H1 (cell line): ENCODE results near the gene MGMT. TPM values are rescaled to one million over a fixed set of nuclear protein-coding genes. Genes with fewer than 3 reads are reported as not detected.
A peak's percentile ranks its signal among the peaks of the same experiment; 100 is the strongest.

Source experiments
- CTCF ChIA-PET: fragments of 300-600 bp; sonication (Branson Sonifier 250); formaldehyde crosslinking; loops from one replicate; lab custom pipeline; 2021; ENCODE audit not compliant: partially characterized antibody; lab: Charles Lee
- POLR2A ChIA-PET: fragments of 300-600 bp; sonication (Branson Sonifier 250); formaldehyde crosslinking; loops from one replicate; lab custom pipeline; 2021; ENCODE audit warnings: inconsistent platforms; ENCODE audit not compliant: partially characterized antibody; lab: Charles Lee
- DNase-seq, 2 experiments: peaks; one replicate each; pipeline versions ENCODE4 v3.0.0 to v3.0.0-alpha.2; 2010 to 2022; ENCODE audit warnings: low spot score in 2 of 2, low read depth in 1 of 2, mixed read lengths in 1 of 2
- FAIRE-seq: peaks from 2 replicates; lab custom pipeline; 2011; peaks lifted over from hg19 to GRCh38; lab: Jason Lieb, UNC
- H2AFZ ChIP-seq: 2 replicates; pipeline ENCODE4 v1.8.1; 2012; ENCODE audit warnings: low read length, inconsistent platforms
- H2AK5ac ChIP-seq: 2 replicates; pipeline ENCODE4 v1.6.1; 2013; ENCODE audit warnings: low read depth, low read length
- H2BK120ac ChIP-seq: replicated peaks from 2 replicates; pipeline ENCODE3; 2013; ENCODE audit warnings: low read depth, low read length, inconsistent platforms
- H2BK12ac ChIP-seq: 2 replicates; pipeline ENCODE4 v1.6.1; 2013; ENCODE audit warnings: low read depth, low read length
- H2BK15ac ChIP-seq: 2 replicates; pipeline ENCODE4 v1.6.1; 2013; ENCODE audit warnings: low read length
- H2BK20ac ChIP-seq: 2 replicates; pipeline ENCODE4 v1.6.1; 2013; ENCODE audit warnings: low read length
- H2BK5ac ChIP-seq: 2 replicates; pipeline ENCODE4 v1.6.1; 2013; ENCODE audit warnings: low read depth, low read length
- H3K14ac ChIP-seq: 2 replicates; pipeline ENCODE4 v1.6.1; 2013; ENCODE audit warnings: inconsistent platforms; ENCODE audit not compliant: insufficient read length
- H3K18ac ChIP-seq: 2 replicates; pipeline ENCODE4 v1.6.1; 2013; ENCODE audit warnings: low read length; ENCODE audit errors: extremely low read depth
- H3K23ac ChIP-seq: 2 replicates; pipeline ENCODE4 v1.6.1; 2013; ENCODE audit warnings: inconsistent platforms; ENCODE audit not compliant: insufficient read length
- H3K23me2 ChIP-seq: 2 replicates; pipeline ENCODE4 v1.6.1; 2013; ENCODE audit warnings: low read depth, low read length
- H3K27ac ChIP-seq: 2 replicates; pipeline ENCODE4 v1.6.1; 2011; ENCODE audit warnings: low read depth, low read length, inconsistent platforms
- H3K27me3 ChIP-seq, 4 experiments: replicated peaks in 1 of 4; 1 replicate in 1 of 4; 2 replicates in 3 of 4; pipeline versions ENCODE4 v1.6.1 to v1.8.1; 2011 to 2013; ENCODE audit warnings: low read length in 3 of 4, mild to moderate bottlenecking in 3 of 4, inconsistent platforms in 2 of 4, mixed read lengths in 2 of 4, moderate library complexity in 1 of 4; ENCODE audit not compliant: control insufficient read depth in 3 of 4, insufficient read depth in 3 of 4; ENCODE audit errors: extremely low read depth in 1 of 4
- H3K36me3 ChIP-seq, 4 experiments: 2 replicates each; pipeline versions ENCODE4 v1.6.1 to v1.8.1; 2011 to 2013; ENCODE audit warnings: mild to moderate bottlenecking in 4 of 4, low read length in 3 of 4, moderate library complexity in 2 of 4, control low read depth in 1 of 4, inconsistent platforms in 1 of 4; ENCODE audit not compliant: insufficient read depth in 4 of 4, control insufficient read depth in 2 of 4
- H3K4ac ChIP-seq: replicated peaks from 2 replicates; pipeline ENCODE3; 2013; ENCODE audit warnings: low read length, low read depth, mixed read lengths, inconsistent platforms; ENCODE audit not compliant: insufficient read length
- H3K4me1 ChIP-seq, 4 experiments: replicated peaks in 1 of 4; 1 replicate in 1 of 4; 2 replicates in 3 of 4; pipeline versions ENCODE4 v1.6.1 to v1.8.1; 2011 to 2013; ENCODE audit warnings: low read length in 3 of 4, inconsistent platforms in 2 of 4, mixed read lengths in 1 of 4; ENCODE audit not compliant: insufficient read depth in 4 of 4, control insufficient read depth in 3 of 4
- H3K4me2 ChIP-seq, 2 experiments: 2 replicates each; pipeline versions ENCODE4 v1.6.1 to v1.8.1; 2011 to 2013; ENCODE audit warnings: low read depth in 2 of 2, low read length in 2 of 2, control low read depth in 1 of 2, inconsistent platforms in 1 of 2, mild to moderate bottlenecking in 1 of 2; ENCODE audit not compliant: insufficient read depth in 1 of 2
- H3K4me3 ChIP-seq, 4 experiments: fragments of 200-600, 300-600 bp in 1 of 4; sonication (generic), shearing (Covaris generic), sonication (Bioruptor Twin) in 1 of 4; 2 replicates each; pipeline versions ENCODE4 v1.5.1 to v1.8.1; 2011 to 2016; ENCODE audit warnings: low read length in 4 of 4, low read depth in 3 of 4, control low read depth in 2 of 4, inconsistent platforms in 2 of 4, mild to moderate bottlenecking in 2 of 4, mixed read lengths in 1 of 4, moderate library complexity in 1 of 4; ENCODE audit not compliant: insufficient read depth in 2 of 4; ENCODE audit errors: extremely low read depth in 1 of 4
- H3K56ac ChIP-seq: replicated peaks from 2 replicates; pipeline ENCODE3; 2013; ENCODE audit warnings: low read depth, mild to moderate bottlenecking, mixed read lengths, low read length, inconsistent platforms; ENCODE audit not compliant: insufficient read length
- H3K79me1 ChIP-seq: 2 replicates; pipeline ENCODE4 v1.6.1; 2013; ENCODE audit warnings: low read depth, low read length, control low read depth
- H3K79me2 ChIP-seq, 2 experiments: 2 replicates each; pipeline versions ENCODE4 v1.6.1 to v1.8.1; 2012 to 2013; ENCODE audit warnings: low read length in 2 of 2, mild to moderate bottlenecking in 2 of 2, inconsistent platforms in 1 of 2; ENCODE audit not compliant: insufficient read depth in 2 of 2, control insufficient read depth in 1 of 2
- H3K9ac ChIP-seq, 4 experiments: replicated peaks in 1 of 4; 1 replicate in 1 of 4; 2 replicates in 3 of 4; pipeline versions ENCODE4 v1.6.1 to v1.8.1; 2011 to 2013; ENCODE audit warnings: low read depth in 3 of 4, low read length in 3 of 4, control low read depth in 2 of 4, mild to moderate bottlenecking in 2 of 4, moderate library complexity in 2 of 4, inconsistent platforms in 1 of 4; ENCODE audit errors: extremely low read depth in 1 of 4
- H3K9me3 ChIP-seq, 2 experiments: 2 replicates each; pipeline versions ENCODE4 v1.6.1 to v1.8.1; 2012 to 2013; ENCODE audit warnings: mild to moderate bottlenecking in 2 of 2, moderate library complexity in 2 of 2, control low read depth in 1 of 2, inconsistent platforms in 1 of 2, low read depth in 1 of 2, low read length in 1 of 2, mixed read lengths in 1 of 2; ENCODE audit not compliant: insufficient read depth in 2 of 2
- H4K20me1 ChIP-seq, 2 experiments: replicated peaks in 1 of 2; 2 replicates each; pipeline versions ENCODE3 to v1.8.1; 2011 to 2013; ENCODE audit warnings: inconsistent platforms in 2 of 2, low read length in 2 of 2, mild to moderate bottlenecking in 1 of 2; ENCODE audit not compliant: insufficient read depth in 2 of 2, control insufficient read depth in 1 of 2
- H4K5ac ChIP-seq: 2 replicates; pipeline ENCODE4 v1.6.1; 2013; ENCODE audit warnings: low read length, low read depth, mixed read lengths, inconsistent platforms; ENCODE audit not compliant: insufficient read length
- H4K8ac ChIP-seq: 2 replicates; pipeline ENCODE4 v1.8.0; 2013; ENCODE audit warnings: mild to moderate bottlenecking, moderate library complexity, low read length, inconsistent platforms; ENCODE audit not compliant: insufficient read depth; ENCODE audit errors: extremely low read depth
- H4K91ac ChIP-seq: replicated peaks from 2 replicates; pipeline ENCODE3; 2013; ENCODE audit warnings: low read length, mixed read lengths, inconsistent platforms; ENCODE audit not compliant: insufficient read length
- BACH1 ChIP-seq: IDR thresholded peaks from 2 replicates; pipeline ENCODE4 v1.6.1; 2012; ENCODE audit warnings: low read length, improper control_type of control experiment
- CREB1 ChIP-seq: IDR thresholded peaks from 2 replicates; pipeline ENCODE4 v1.6.1; 2012; ENCODE audit warnings: inconsistent platforms
- E2F6 ChIP-seq: IDR thresholded peaks from 2 replicates; pipeline ENCODE4 v1.6.1; 2012; ENCODE audit warnings: inconsistent platforms
- FOSL1 ChIP-seq: IDR thresholded peaks from 2 replicates; pipeline ENCODE4 v1.6.1; 2011; ENCODE audit warnings: mild to moderate bottlenecking, low read depth, low read length, moderate library complexity; ENCODE audit not compliant: insufficient read depth
- KDM1A ChIP-seq: fragments of 200-600, 300-600 bp; sonication (generic); IDR thresholded peaks from 2 replicates; pipeline ENCODE4 v1.7.1; 2016; ENCODE audit warnings: mild to moderate bottlenecking, low read length, borderline replicate concordance
- KDM4A ChIP-seq: IDR thresholded peaks from one replicate; pipeline ENCODE4 v1.7.1; 2012; ENCODE audit warnings: low read depth, mild to moderate bottlenecking, moderate library complexity, low read length, inconsistent platforms; ENCODE audit not compliant: severe bottlenecking
- POLR2A ChIP-seq, 2 experiments: IDR thresholded peaks; 1 replicate in 1 of 2; 2 replicates in 1 of 2; pipeline ENCODE4 v1.6.1; 2011; ENCODE audit warnings: low read depth in 2 of 2, low read length in 2 of 2, mild to moderate bottlenecking in 2 of 2; ENCODE audit errors: control extremely low read depth in 1 of 2
- RNF2 ChIP-seq: fragments of 200-900, 300-1000 bp; sonication (generic); IDR thresholded peaks from 2 replicates; pipeline ENCODE4 v1.7.1; 2016; ENCODE audit warnings: borderline replicate concordance, low read depth, mild to moderate bottlenecking, antibody characterized with exemption, low read length; ENCODE audit not compliant: poor library complexity, severe bottlenecking; ENCODE audit errors: missing control alignments
- SIN3A ChIP-seq, 2 experiments: IDR thresholded peaks in 1 of 2; conservative IDR thresholded peaks in 1 of 2; 2 replicates each; pipeline ENCODE4 v1.6.1; 2011 to 2012; ENCODE audit warnings: low read length in 2 of 2, improper control_type of control experiment in 1 of 2, low read depth in 1 of 2, mild to moderate bottlenecking in 1 of 2
- SP1 ChIP-seq: IDR thresholded peaks from 2 replicates; pipeline ENCODE4 v1.6.1; 2011; ENCODE audit warnings: low read depth, low read length
- SP4 ChIP-seq: IDR thresholded peaks from 2 replicates; pipeline ENCODE4 v1.6.1; 2012; ENCODE audit warnings: low read length, inconsistent platforms
- SUZ12 ChIP-seq: fragments of 200-600 bp; sonication (generic); IDR thresholded peaks from 2 replicates; pipeline ENCODE4 v1.6.1; 2012; ENCODE audit warnings: mild to moderate bottlenecking, inconsistent platforms, low read length, moderate library complexity, mixed read lengths
- TBP ChIP-seq: IDR thresholded peaks from 2 replicates; pipeline ENCODE4 v1.6.1; 2011; ENCODE audit warnings: low read depth, low read length, improper control_type of control experiment
- WGBS, 2 experiments: shearing (Covaris generic) in 1 of 2; methylation state at CpG; one replicate each; pipeline versions ENCODE4 v1.1.6 to v1.1.7; 2013 to 2015; ENCODE audit warnings: low lambda C conversion rate in 2 of 2, mixed read lengths in 2 of 2, inconsistent platforms in 1 of 2, low coverage in 1 of 2, missing lambda C conversion rate in 1 of 2; ENCODE audit not compliant: insufficient replicate concordance in 2 of 2, insufficient coverage in 1 of 2, insufficient read length in 1 of 2; ENCODE audit errors: extremely low coverage in 1 of 2, missing lambda C conversion rate in 1 of 2; 5-methylcytosine and 5-hydroxymethylcytosine counted together
- polyA plus RNA-seq, 7 experiments: library from polyadenylated mRNA; depleted of rRNA in 3 of 7; stranded (reverse) in 5 of 7; unstranded in 2 of 7; fragments of >200 nt in 5 of 7; fragments of 200-250 nt in 2 of 7; gene quantifications; 1 replicate in 5 of 7; 2 replicates in 1 of 7; 4 replicates in 1 of 7; pipeline versions ENCODE4 v1.2.1 to v1.2.3, GENCODE V29; 2011 to 2013; ENCODE audit warnings: missing spikeins in 2 of 7, mixed read lengths in 2 of 7
- total RNA-seq: library from RNA; stranded (reverse); fragmentation: NEBNext Ultra II Directional; extraction: Animal tissue kit (Norgen Biotek cat#: 25700); gene quantifications from 2 replicates; pipeline ENCODE4 v1.2.1, GENCODE V29; 2021

The MGMT gene
- total and polyA plus RNA-seq, 2 of the 8 experiments (the other 6 are each of a cell fraction or from before 2014, with no cell fraction given), result 9.9 to 10.7 TPM

GRCh38 chr10:129675027-129675769, 208.2 kb downstream of the MGMT start:
- Histone ChIP-seq H3K27ac (no peak overlapping the region), H2BK20ac (no peak overlapping the region), H3K4me1 (no peaks in the 10 kb centered on the region), H3K9me3 (0 out of 4 replicates have a peak, but pooled peaks cover 0 to 1% of the 10 kb centered on the region in 2 experiments), H2AFZ (no peak overlapping the region), H3K23ac (no peak overlapping the region), H3K79me1 (no peaks in the 10 kb centered on the region), H4K91ac (no peak overlapping the region), H3K23me2 (no peaks in the 10 kb centered on the region), H3K4ac (no peak overlapping the region), H3K56ac (no peak overlapping the region), H2BK120ac (no peak overlapping the region), H3K4me3 (no peak overlapping the region), H3K18ac (no peak overlapping the region), H4K5ac (no peak overlapping the region), H2AK5ac (no peak overlapping the region), H3K36me3 (no peaks in the 10 kb centered on the region), H2BK12ac (no peak overlapping the region), H2BK15ac (0 out of 2 replicates have a peak overlapping the region, but pooled peaks have one; percentile 29), H3K9ac (no peak overlapping the region), H3K4me2 (no peak overlapping the region), H2BK5ac (no peak overlapping the region), H4K8ac (no peak overlapping the region; the same call in 1 of the 2 replicates), H3K14ac (no peak overlapping the region), H3K79me2 (no peaks in the 10 kb centered on the region), H4K20me1 (no peaks in the 10 kb centered on the region), H3K27me3 (no peaks in the 10 kb centered on the region)
- WGBS, 2 experiments, result 94% methylated on average over 14 of the region's 17 CpGs; no CpG with 5 or more reads in 1 of the 2 experiments
- FAIRE-seq (no peak), DNase-seq (no peak)
- CTCF ChIA-PET, result interaction anchor here (1.1 to 1.7 kb wide), 2 partner anchors 11 to 16 kb away, joined by 3 to 4 read pairs; no protein-coding TSS in a partner anchor
- POLR2A ChIA-PET, result no interaction called here
- TF ChIP-seq TBP (no peak), SP1 (no peak), SP4 (no peak), BACH1 (no peak), SUZ12 (no peak), E2F6 (no peak), KDM4A (no peak), FOSL1 (no peak), POLR2A (IDR thresholded peaks at IDR 0.05; ENCODE audit: control extremely low read depth in 1 of 2, low read depth in 2 of 2, low read length in 2 of 2) (no peak), CREB1 (no peak), KDM1A (no peak), RNF2 (no peak), SIN3A (conservative IDR thresholded peaks at IDR 0.05 in 1 of 2, IDR thresholded peaks at IDR 0.05 in 1 of 2; ENCODE audit: low read depth in 1 of 2, low read length in 2 of 2) (no peak)
